Ammon's horn (tissue), 1 donor: ENCODE data around the gene RNF146.
"Not testable (repeated sequence)": the region's sequence is repeated elsewhere in the genome, so short reads cannot be mapped to it uniquely, and the experiment has no call there.

Source experiments
- DNase-seq: peaks from one replicate; pipeline ENCODE4 v3.0.0-alpha.2; 2016; ENCODE audit warnings: low spot score

RNF146 gene

GRCh38 chr6:127266178-127266891 lies at the start of gene RNF146:
Gene RNF146, plus strand, starts transcription at chr6:127266864. Its CDS starts 13,475 bp downstream, at chr6:127280339.
- peak; percentile 92 for DNase-seq

GRCh38 chr6:127219869-127220268 lies 46.8 kb upstream of the RNF146 start:
- DNase-seq: no peak

- DNase-seq: no peak
Observed at GRCh38 chr6:127221201-127221600, 45.5 kb upstream of the RNF146 start.

GRCh38 chr6:127222418-127222817 lies 44.2 kb upstream of the RNF146 start:
- no peak for DNase-seq

- no peak for DNase-seq
Observed at GRCh38 chr6:127225497-127225896, 41.2 kb upstream of the RNF146 start.

- DNase-seq: not testable (repeated sequence)
Observed at GRCh38 chr6:127233819-127234218, 32.8 kb upstream of the RNF146 start.

- DNase-seq: no peak
Observed at GRCh38 chr6:127243501-127243900, 23.2 kb upstream of the RNF146 start.

GRCh38 chr6:127247114-127248096 lies 19.3 kb upstream of the RNF146 start:
- peak; percentile 9 for DNase-seq

- peak; percentile 41 for DNase-seq
Observed at GRCh38 chr6:127249621-127250020, 17.0 kb upstream of the RNF146 start.

- no peak for DNase-seq
Observed at GRCh38 chr6:127255286-127255685, 11.4 kb upstream of the RNF146 start.

- DNase-seq: no peak
Observed at GRCh38 chr6:127262896-127263295, 3.8 kb upstream of the RNF146 start.

- no peak for DNase-seq
Observed at GRCh38 chr6:127263481-127263880, 3.2 kb upstream of the RNF146 start.

- peak; percentile 66 for DNase-seq
Observed at GRCh38 chr6:127266892-127267645, 405 bp downstream of the RNF146 start.

- DNase-seq: no peak
Observed at GRCh38 chr6:127267646-127268625, 1.3 kb downstream of the RNF146 start.

GRCh38 chr6:127272576-127272975 lies 5.9 kb downstream of the RNF146 start:
- DNase-seq: no peak

- no peak for DNase-seq
Observed at GRCh38 chr6:127273499-127273898, 6.8 kb downstream of the RNF146 start.

- no peak for DNase-seq
Observed at GRCh38 chr6:127276331-127276730, 9.7 kb downstream of the RNF146 start.

GRCh38 chr6:127277878-127278843 lies 11.5 kb downstream of the RNF146 start:
- no peak for DNase-seq

GRCh38 chr6:127279815-127280214 lies 13.2 kb downstream of the RNF146 start:
- no peak for DNase-seq

- no peak for DNase-seq
Observed at GRCh38 chr6:127282184-127282583, 15.5 kb downstream of the RNF146 start.
